Gastrocnemius medialis (tissue), 4 donors: ENCODE results near the gene TNFSF10.

Experiments used
- CTCF ChIP-seq, 5 experiments: fragments of 450-650 bp in 3 of 5; fragments of 200-600 bp in 2 of 5; sonication (generic) in 2 of 5; IDR thresholded peaks in 4 of 5; conservative IDR thresholded peaks in 1 of 5; 1 replicate in 4 of 5; 2 replicates in 1 of 5; pipeline ENCODE4 v1.5.1; 2016 to 2019; ENCODE audit warnings: antibody characterized with exemption in 5 of 5, mild to moderate bottlenecking in 3 of 5, moderate library complexity in 3 of 5
- POLR2A ChIP-seq, 2 donors: fragments of 450-650 bp; IDR thresholded peaks; one replicate each; pipeline ENCODE4 v1.6.1; 2017; ENCODE audit warnings: antibody characterized with exemption in 2 of 2, mild to moderate bottlenecking in 2 of 2, moderate library complexity in 2 of 2

- TF ChIP-seq CTCF (IDR thresholded peaks at IDR 0.05 in 4 of 5, conservative IDR thresholded peaks at IDR 0.05 in 1 of 5) (no peak), POLR2A (IDR thresholded peaks at IDR 0.05) (no peak)
Observed at GRCh38 chr3:172538368-172539151, 15.3 kb upstream of the TNFSF10 start.
